PC-9 (cell line): Measurements from ENCODE around the gene NRG2. TPM values are rescaled to one million over a fixed set of nuclear protein-coding genes. Genes with fewer than 3 reads are reported as not detected.

Source experiments
- BruUV-seq: library from RNA; stranded (reverse); fragments of 400-500 nt; replicated peaks from 2 replicates; lab custom pipeline; 2021; lab: Mats Ljungman, UMichigan
- CTCF ChIA-PET: fragments of 300-600 bp; sonication (Branson Sonifier 250); formaldehyde crosslinking; loops from one replicate; lab custom pipeline; 2022; ENCODE audit warnings: antibody characterized with exemption; lab: Charles Lee
- POLR2A ChIA-PET: fragments of 300-600 bp; sonication (Branson Sonifier 250); formaldehyde crosslinking; loops from one replicate; lab custom pipeline; 2022; ENCODE audit warnings: antibody characterized with exemption; ENCODE audit not compliant: unreplicated experiment; lab: Charles Lee
- DNase-seq, 2 experiments: peaks; one replicate each; pipeline versions ENCODE4 v3.0.0 to v3.0.0-alpha.2; 2015 to 2022; ENCODE audit warnings: mixed read lengths in 1 of 2
- H2AFZ ChIP-seq: fragments of 200-600 bp; sonication (generic); 2 replicates; pipeline ENCODE4 v1.8.1; 2017; ENCODE audit warnings: antibody characterized with exemption
- H3F3A ChIP-seq: fragments of 200-600 bp; sonication (generic); 2 replicates; pipeline ENCODE4 v1.8.1; 2017; ENCODE audit warnings: antibody characterized with exemption, mild to moderate bottlenecking, low read depth; ENCODE audit not compliant: insufficient read depth
- H3K27ac ChIP-seq: fragments of 200-600 bp; sonication (generic); 2 replicates; pipeline ENCODE4 v1.6.1; 2016; ENCODE audit warnings: mixed run types
- H3K27me3 ChIP-seq: fragments of 200-600 bp; sonication (generic); 2 replicates; pipeline ENCODE4 v1.6.1; 2016; ENCODE audit warnings: low read depth, mixed run types; ENCODE audit not compliant: insufficient read depth
- H3K36me3 ChIP-seq: fragments of 200-600 bp; sonication (generic); 2 replicates; pipeline ENCODE4 v1.6.1; 2016; ENCODE audit warnings: low read depth, mixed run types
- H3K4me1 ChIP-seq: fragments of 200-600 bp; sonication (generic); replicated peaks from 2 replicates; pipeline ENCODE4 v1.6.1; 2016; ENCODE audit warnings: mixed run types; ENCODE audit not compliant: insufficient read depth
- H3K4me2 ChIP-seq: fragments of 200-600 bp; sonication (generic); 2 replicates; pipeline ENCODE4 v1.6.1; 2017; ENCODE audit warnings: mixed run types
- H3K4me3 ChIP-seq: fragments of 200-600 bp; sonication (generic); 2 replicates; pipeline ENCODE4 v1.6.1; 2016; ENCODE audit warnings: mixed run types
- H3K79me2 ChIP-seq: fragments of 200-600 bp; sonication (generic); 2 replicates; pipeline ENCODE4 v1.6.1; 2017; ENCODE audit warnings: low read depth, mixed run types
- H3K9me2 ChIP-seq: fragments of 200-600 bp; sonication (generic); 2 replicates; pipeline ENCODE4 v1.8.1; 2017; ENCODE audit warnings: mild to moderate bottlenecking; ENCODE audit not compliant: insufficient read depth
- H3K9me3 ChIP-seq: fragments of 200-600 bp; sonication (generic); 2 replicates; pipeline ENCODE4 v1.8.1; 2016; ENCODE audit warnings: low read depth; ENCODE audit not compliant: insufficient read depth
- H4K20me1 ChIP-seq: fragments of 200-600 bp; sonication (generic); 2 replicates; pipeline ENCODE4 v1.8.1; 2017; ENCODE audit not compliant: insufficient read depth
- CTCF ChIP-seq: fragments of 200-600 bp; sonication (generic); conservative IDR thresholded peaks from 2 replicates; pipeline ENCODE4 v1.6.1; 2017; ENCODE audit warnings: mixed run types, antibody characterized with exemption, mild to moderate bottlenecking, moderate library complexity
- EZH2 ChIP-seq: fragments of 200-600 bp; sonication (generic); IDR thresholded peaks from 2 replicates; pipeline ENCODE4 v1.8.0; 2017; ENCODE audit warnings: antibody characterized with exemption, low read depth
- intact Hi-C: fragments of 100-400 bp; cut with micrococcal nuclease; formaldehyde crosslinking; loops from one replicate; pipeline ENCODE4 v1.10.0; 2022; ENCODE audit not compliant: unreplicated experiment
- total RNA-seq: library from RNA; stranded (reverse); gene quantifications from 2 replicates; pipeline ENCODE4 v1.2.3, GENCODE V29; 2021

The NRG2 gene
- total RNA-seq, 1 experiment from 2014 or later: not detected

DNA sequence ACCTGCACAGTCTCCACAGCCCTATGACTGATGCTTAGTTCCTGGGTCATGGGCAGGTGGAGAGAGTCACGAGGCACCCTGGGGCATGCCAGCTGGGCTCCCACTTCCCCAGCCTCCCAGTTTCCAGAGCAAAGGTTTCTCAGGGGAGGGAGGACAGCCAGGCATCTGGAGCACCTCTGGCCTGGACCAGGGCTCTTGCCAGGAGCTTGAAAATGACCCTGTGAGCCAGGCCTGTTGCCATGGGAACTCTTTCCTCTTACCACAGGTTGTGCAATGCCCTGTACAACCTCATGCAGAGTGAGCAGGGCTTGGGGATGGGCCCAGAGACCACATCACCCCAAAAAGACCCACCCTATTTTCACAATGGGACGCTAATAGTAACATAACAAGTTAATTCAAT lies 134.3 kb downstream of the NRG2 start:
- no peaks in the 10 kb centered on the region for H4K20me1 ChIP-seq
- H3K9me2 ChIP-seq: no peaks in the 10 kb centered on the region
- H3K79me2 ChIP-seq: no peaks in the 10 kb centered on the region
- ChIA-PET CTCF (no interaction called here), POLR2A (no interaction called here)
- H3K9me3 ChIP-seq: no peaks in the 10 kb centered on the region
- 0 out of 2 replicates have a peak, but pooled peaks cover 3% of the 10 kb centered on the region for H3K27me3 ChIP-seq
- H3K27ac ChIP-seq: no peak overlapping the region
- H3K36me3 ChIP-seq: no peaks in the 10 kb centered on the region
- no peaks in the 10 kb centered on the region for H3F3A ChIP-seq
- BruUV-seq: no TSS peak
- no peak overlapping the region for H3K4me2 ChIP-seq
- DNase-seq: peak in 1 of 2 experiments; percentile 83
- H3K4me3 ChIP-seq: no peak overlapping the region
- no peak overlapping the region for H2AFZ ChIP-seq
- peaks cover 5% of the 10 kb centered on the region; the same call in 1 of the 2 replicates for H3K4me1 ChIP-seq
- TF ChIP-seq CTCF: no peak
- TF ChIP-seq EZH2: no peak
- intact Hi-C loops: no loop called here

- intact Hi-C loops: no loop called here
- Histone ChIP-seq H3K9me2 (no peaks in the 10 kb centered on the region), H3K27me3 (peaks cover 19% of the 10 kb centered on the region; the same call in 1 of the 2 replicates), H3K9me3 (no peaks in the 10 kb centered on the region), H3F3A (no peaks in the 10 kb centered on the region), H3K4me2 (no peak overlapping the region), H3K79me2 (no peaks in the 10 kb centered on the region), H3K27ac (no peak overlapping the region), H4K20me1 (no peaks in the 10 kb centered on the region), H3K4me1 (peaks cover 5% of the 10 kb centered on the region; the same call in 1 of the 2 replicates), H3K4me3 (no peak overlapping the region), H3K36me3 (no peaks in the 10 kb centered on the region), H2AFZ (no peak overlapping the region)
- DNase-seq: no peak
- POLR2A ChIA-PET: no interaction called here
- TF ChIP-seq CTCF: no peak
- TF ChIP-seq EZH2: no peak
- BruUV-seq: no TSS peak
- CTCF ChIA-PET: no interaction called here
Measured at GRCh38 chr5:139906661-139907060, 136.4 kb downstream of the NRG2 start.

DNA sequence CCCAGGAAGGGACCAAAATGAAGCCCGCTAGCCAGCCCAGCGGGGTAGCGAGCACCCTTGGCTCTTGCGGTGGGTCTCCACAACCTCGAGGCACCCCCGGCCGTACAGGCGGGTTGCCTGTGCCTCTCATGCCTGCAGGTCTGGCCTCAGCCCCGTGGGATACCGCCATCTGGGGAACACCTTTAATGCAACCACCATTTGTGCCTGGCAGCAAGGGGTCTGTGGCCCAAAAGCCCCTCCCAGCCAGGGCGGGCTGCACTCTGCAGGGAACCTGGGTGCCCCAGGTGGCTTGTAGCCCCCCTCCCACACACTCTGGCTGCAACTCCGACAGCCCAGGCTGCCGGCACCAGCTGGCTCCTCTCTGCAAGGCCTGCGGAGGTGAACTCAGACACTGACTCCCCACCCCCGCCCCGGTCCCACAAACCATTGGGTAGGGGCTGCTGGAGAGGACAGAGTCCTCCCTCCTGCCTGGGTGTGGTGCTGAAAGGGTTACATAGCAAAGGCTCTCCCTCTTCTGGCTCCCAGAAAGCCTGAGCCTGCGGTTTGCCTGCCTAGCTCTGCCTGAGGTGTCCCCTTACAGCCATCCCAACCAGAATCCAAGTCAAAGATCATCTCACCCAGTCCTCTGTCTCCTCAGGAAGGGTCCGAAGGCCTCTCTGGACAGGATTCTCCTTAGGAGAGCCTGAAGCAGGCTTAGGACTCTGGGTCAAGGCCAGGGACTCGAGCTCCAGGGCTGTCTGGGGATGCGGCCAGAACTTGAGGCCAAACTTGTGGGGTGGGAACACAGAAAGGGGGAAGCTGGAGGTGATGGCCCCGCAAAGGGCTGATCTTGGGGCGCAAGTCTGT lies 138.1 kb downstream of the NRG2 start:
- no peaks in the 10 kb centered on the region for H3K36me3 ChIP-seq
- no peak overlapping the region for H2AFZ ChIP-seq
- no peaks in the 10 kb centered on the region for H3K79me2 ChIP-seq
- H3F3A ChIP-seq: no peaks in the 10 kb centered on the region
- no peak for DNase-seq
- ChIA-PET POLR2A (no interaction called here), CTCF (no interaction called here)
- H3K27me3 ChIP-seq: peaks cover 30% of the 10 kb centered on the region; the same call in 1 of the 2 replicates
- no peaks in the 10 kb centered on the region for H3K9me3 ChIP-seq
- TF ChIP-seq EZH2: no peak
- no peak for TF ChIP-seq CTCF
- no peaks in the 10 kb centered on the region for H3K9me2 ChIP-seq
- intact Hi-C loops: no loop called here
- no peak overlapping the region for H3K27ac ChIP-seq
- no peak overlapping the region for H3K4me3 ChIP-seq
- H3K4me1 ChIP-seq: peaks cover 5% of the 10 kb centered on the region; the same call in 1 of the 2 replicates
- H3K4me2 ChIP-seq: no peak overlapping the region
- BruUV-seq: no TSS peak
- H4K20me1 ChIP-seq: no peaks in the 10 kb centered on the region
